PFSK-1 (cell line): Measurements from ENCODE around the gene ATP5MK.

ENCODE experiments used
- POLR2AphosphoS5 ChIP-seq: IDR thresholded peaks from 2 replicates; pipeline ENCODE4 v1.6.1; 2012; ENCODE audit warnings: low read depth, mild to moderate bottlenecking, control low read depth, low read length, moderate library complexity
- SIN3A ChIP-seq: IDR thresholded peaks from 2 replicates; pipeline ENCODE4 v1.6.1; 2012; ENCODE audit warnings: mild to moderate bottlenecking, low read length, moderate library complexity, borderline replicate concordance; ENCODE audit not compliant: insufficient read depth
- TAF1 ChIP-seq: IDR thresholded peaks from 2 replicates; pipeline ENCODE4 v1.6.1; 2012; ENCODE audit warnings: low read length, control low read depth, borderline replicate concordance; ENCODE audit not compliant: insufficient read depth

GRCh38 chr10:103441206-103441605, 44.9 kb upstream of the ATP5MK start:
- TF ChIP-seq POLR2AphosphoS5 (no peak), SIN3A (no peak), TAF1 (no peak)
